Esophagus muscularis mucosa (tissue), 4 donors: ENCODE data around the gene ZFR. TPM values are rescaled to one million over a fixed set of nuclear protein-coding genes. Genes with fewer than 3 reads are reported as not detected.
"Not testable (repeated sequence)": the region's sequence is repeated elsewhere in the genome, so short reads cannot be mapped to it uniquely, and the experiment has no call there.

Experiments used
- DNase-seq: peaks from one replicate; pipeline ENCODE4 v3.0.0-alpha.2; 2017; ENCODE audit errors: extremely low spot score
- H3K27ac ChIP-seq, 4 donors: fragments of 200-600 bp; sonication (generic); replicated peaks in 1 of 4; 1 replicate in 3 of 4; 2 replicates in 1 of 4; pipeline ENCODE4 v1.5.1; 2016 to 2019; ENCODE audit warnings: mild to moderate bottlenecking in 1 of 4
- H3K27me3 ChIP-seq, 4 donors: fragments of 200-600 bp; sonication (generic); one replicate each; pipeline versions ENCODE4 v1.5.1 to v1.6.0; 2016 to 2019
- H3K36me3 ChIP-seq, 4 donors: fragments of 200-600 bp; sonication (generic); one replicate each; pipeline ENCODE4 v1.5.1; 2016 to 2019
- H3K4me1 ChIP-seq, 4 donors: fragments of 200-600 bp; sonication (generic); one replicate each; pipeline ENCODE4 v1.5.1; 2016 to 2019
- H3K4me3 ChIP-seq, 4 donors: fragments of 200-600 bp; sonication (generic); 1 replicate in 2 of 4; 2 replicates in 2 of 4; pipeline ENCODE4 v1.5.1; 2016 to 2019; ENCODE audit warnings: mild to moderate bottlenecking in 4 of 4, moderate library complexity in 1 of 4
- H3K9me3 ChIP-seq, 4 donors: fragments of 200-600 bp; sonication (generic); 1 replicate in 3 of 4; 2 replicates in 1 of 4; pipeline ENCODE4 v1.5.1; 2016 to 2019
- EP300 ChIP-seq: sonication (generic); formaldehyde crosslinking; IDR thresholded peaks from one replicate; pipeline ENCODE4 v1.6.1; 2017; ENCODE audit warnings: antibody characterized with exemption
- POLR2A ChIP-seq: fragments of 450-650 bp; IDR thresholded peaks from one replicate; pipeline ENCODE4 v1.6.1; 2017; ENCODE audit warnings: antibody characterized with exemption, moderate library complexity, mild to moderate bottlenecking, low read depth
- POLR2AphosphoS5 ChIP-seq, 2 donors: sonication (generic); formaldehyde crosslinking; IDR thresholded peaks; one replicate each; pipeline ENCODE4 v1.6.1; 2017; ENCODE audit warnings: antibody characterized with exemption in 2 of 2
- WGBS: methylation state at CpG from one replicate; pipeline ENCODE4 v1.1.5; 2018; 5-methylcytosine and 5-hydroxymethylcytosine counted together
- intact Hi-C: fragments of 100-400 bp; cut with DNase I; formaldehyde crosslinking; loops from one replicate; pipeline ENCODE4 v1.15.1; 2023
- total RNA-seq, 4 donors: library from RNA; depleted of rRNA; stranded (reverse); fragments of >200 nt; gene quantifications; one replicate each; pipeline versions ENCODE4 v1.1.0 to v1.2.1, GENCODE V29; 2016
- TF ChIP-seq, protein P1 (sequence below), 3 experiments: fragments of 200-600 bp in 2 of 3; fragments of 450-650 bp in 1 of 3; sonication (generic) in 2 of 3; IDR thresholded peaks; one replicate each; pipeline ENCODE4 v1.5.1; 2017 to 2019; ENCODE audit warnings: antibody characterized with exemption in 3 of 3, mild to moderate bottlenecking in 2 of 3, moderate library complexity in 1 of 3

The ZFR gene
- total RNA-seq, 4 donors from 2014 or later = 83.2 to 106 (median 92.4) TPM

DNA sequence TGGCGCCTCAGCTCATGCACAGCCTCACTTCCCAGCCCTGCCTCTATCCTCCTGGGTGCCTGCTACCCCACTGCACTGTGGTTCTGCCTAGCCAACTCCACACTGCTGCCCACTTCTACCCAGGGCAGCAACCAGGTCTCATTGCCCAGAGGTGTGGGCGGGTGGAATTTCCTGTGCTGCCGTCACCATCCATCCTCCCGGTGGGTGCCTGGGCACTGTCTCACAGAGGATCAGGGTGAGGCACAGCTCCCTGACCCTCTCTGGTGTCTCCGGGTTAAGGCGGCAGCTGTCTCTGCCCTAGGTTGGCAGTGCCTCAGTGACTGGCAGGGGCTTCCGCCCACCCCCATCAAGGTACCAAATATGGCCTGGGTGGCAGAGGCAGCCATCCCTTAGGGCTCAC lies 127.5 kb downstream of the ZFR start:
- 92% methylated on average over 2 of the region's 7 CpGs for WGBS
- intact Hi-C loops = loop anchor here (10.0 kb wide), 1 partner anchor 222 kb away; no protein-coding TSS in a partner anchor

DNA sequence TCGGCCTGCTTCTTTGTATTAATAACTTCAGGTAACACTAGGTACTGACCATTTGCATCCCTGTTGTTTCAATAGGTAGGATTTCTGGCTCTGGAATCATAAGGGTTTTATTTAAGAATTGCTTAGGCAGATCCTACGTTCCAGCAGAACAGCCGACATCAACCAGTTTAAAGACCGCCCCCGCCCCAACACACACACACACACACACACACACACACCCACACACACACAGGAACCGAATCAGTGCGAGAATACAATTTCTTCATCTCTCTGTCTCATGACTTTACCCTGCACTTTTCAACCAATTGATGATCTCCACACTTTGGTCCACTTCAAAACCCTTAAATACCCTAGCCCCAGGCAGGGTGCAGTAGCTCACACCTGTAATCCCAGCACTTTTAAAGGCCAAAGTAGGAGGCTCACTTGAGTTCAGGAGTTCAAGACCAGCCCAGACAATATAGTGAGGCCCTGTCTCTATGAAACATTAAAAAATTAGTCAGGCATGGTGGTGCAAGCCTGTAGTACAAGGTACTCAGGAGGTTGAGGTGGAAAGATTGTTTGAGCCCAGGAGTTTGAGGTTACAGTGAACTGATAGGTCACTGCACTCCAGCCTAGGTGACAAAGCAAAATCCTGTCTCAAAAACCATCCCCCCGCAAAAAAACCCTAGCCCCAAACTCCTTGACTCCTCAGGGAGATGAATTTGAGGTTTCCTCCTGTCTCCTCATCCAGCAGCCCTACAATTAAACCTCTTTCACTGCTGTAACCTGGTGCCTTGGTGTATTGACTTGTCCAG lies 129.1 kb downstream of the ZFR start:
- Histone ChIP-seq H3K4me3 (no peak overlapping the region), H3K4me1 (peaks cover 16 to 25% (median 23%) of the 10 kb centered on the region in 4 donors), H3K9me3 (no peaks in the 10 kb centered on the region), H3K27me3 (no peaks in the 10 kb centered on the region), H3K27ac (no peak overlapping the region), H3K36me3 (no peaks in the 10 kb centered on the region)
- TF ChIP-seq, protein P1, sequence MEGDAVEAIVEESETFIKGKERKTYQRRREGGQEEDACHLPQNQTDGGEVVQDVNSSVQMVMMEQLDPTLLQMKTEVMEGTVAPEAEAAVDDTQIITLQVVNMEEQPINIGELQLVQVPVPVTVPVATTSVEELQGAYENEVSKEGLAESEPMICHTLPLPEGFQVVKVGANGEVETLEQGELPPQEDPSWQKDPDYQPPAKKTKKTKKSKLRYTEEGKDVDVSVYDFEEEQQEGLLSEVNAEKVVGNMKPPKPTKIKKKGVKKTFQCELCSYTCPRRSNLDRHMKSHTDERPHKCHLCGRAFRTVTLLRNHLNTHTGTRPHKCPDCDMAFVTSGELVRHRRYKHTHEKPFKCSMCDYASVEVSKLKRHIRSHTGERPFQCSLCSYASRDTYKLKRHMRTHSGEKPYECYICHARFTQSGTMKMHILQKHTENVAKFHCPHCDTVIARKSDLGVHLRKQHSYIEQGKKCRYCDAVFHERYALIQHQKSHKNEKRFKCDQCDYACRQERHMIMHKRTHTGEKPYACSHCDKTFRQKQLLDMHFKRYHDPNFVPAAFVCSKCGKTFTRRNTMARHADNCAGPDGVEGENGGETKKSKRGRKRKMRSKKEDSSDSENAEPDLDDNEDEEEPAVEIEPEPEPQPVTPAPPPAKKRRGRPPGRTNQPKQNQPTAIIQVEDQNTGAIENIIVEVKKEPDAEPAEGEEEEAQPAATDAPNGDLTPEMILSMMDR (IDR thresholded peaks at IDR 0.05) = no peak
- TF ChIP-seq EP300 (no peak), POLR2AphosphoS5 (IDR thresholded peaks at IDR 0.05) (no peak), POLR2A (no peak)
- WGBS = 82% methylated on average over 8 of the region's 8 CpGs
- peak; percentile 79 for DNase-seq
- intact Hi-C loops = loop anchor here (10.0 kb wide), 1 partner anchor 221 kb away; no protein-coding TSS in a partner anchor

More for the DNA sequence above, 127.5 kb downstream of the ZFR start:
- peaks cover 3 to 9% (median 6%) of the 10 kb centered on the region in 4 donors for H3K4me1 ChIP-seq
- H3K36me3 ChIP-seq = no peaks in the 10 kb centered on the region
- peak; percentile 77 for DNase-seq
- H3K27me3 ChIP-seq = no peaks in the 10 kb centered on the region
- no peak overlapping the region for H3K27ac ChIP-seq
- TF ChIP-seq, protein P1 (IDR thresholded peaks at IDR 0.05) = no peak
- no peak for TF ChIP-seq POLR2AphosphoS5 (IDR thresholded peaks at IDR 0.05)
- H3K4me3 ChIP-seq = no peak overlapping the region
- no peaks in the 10 kb centered on the region for H3K9me3 ChIP-seq

DNA sequence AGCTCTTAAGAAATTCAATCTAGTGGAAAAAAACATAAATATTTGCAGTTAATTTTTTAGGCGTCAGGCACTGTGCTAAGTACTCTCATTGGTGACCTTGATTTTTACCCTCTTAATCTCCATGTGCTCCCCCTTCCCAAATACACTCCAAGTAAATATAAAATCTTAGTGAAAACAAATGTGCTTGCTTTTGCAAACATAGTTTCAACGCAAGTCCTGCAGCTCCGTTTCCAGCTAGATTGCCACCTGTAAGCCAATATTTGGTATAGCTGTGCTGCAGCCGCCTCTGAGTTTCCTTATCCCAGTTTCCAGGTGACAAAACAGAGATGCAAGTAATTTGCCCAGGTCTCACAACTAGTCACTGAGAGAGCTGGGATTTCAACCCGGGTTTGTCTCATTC lies 129.9 kb downstream of the ZFR start:
- peak; percentile 66 for DNase-seq
- peaks cover 23 to 32% (median 30%) of the 10 kb centered on the region in 4 donors for H3K4me1 ChIP-seq
- no peak overlapping the region for H3K27ac ChIP-seq
- H3K27me3 ChIP-seq = no peaks in the 10 kb centered on the region
- TF ChIP-seq POLR2A = no peak
- TF ChIP-seq, protein P1 (IDR thresholded peaks at IDR 0.05) = no peak
- TF ChIP-seq EP300 = no peak
- TF ChIP-seq POLR2AphosphoS5 (IDR thresholded peaks at IDR 0.05) = no peak
- no peak overlapping the region for H3K4me3 ChIP-seq
- H3K36me3 ChIP-seq = no peaks in the 10 kb centered on the region
- no peaks in the 10 kb centered on the region for H3K9me3 ChIP-seq
- WGBS = 85% methylated on average over 5 of the region's 5 CpGs
- intact Hi-C loops = loop anchor here (5.0 to 10.0 kb wide), 3 partner anchors 82 to 220 kb away; partner anchors contain the start of gene GOLPH3

DNA sequence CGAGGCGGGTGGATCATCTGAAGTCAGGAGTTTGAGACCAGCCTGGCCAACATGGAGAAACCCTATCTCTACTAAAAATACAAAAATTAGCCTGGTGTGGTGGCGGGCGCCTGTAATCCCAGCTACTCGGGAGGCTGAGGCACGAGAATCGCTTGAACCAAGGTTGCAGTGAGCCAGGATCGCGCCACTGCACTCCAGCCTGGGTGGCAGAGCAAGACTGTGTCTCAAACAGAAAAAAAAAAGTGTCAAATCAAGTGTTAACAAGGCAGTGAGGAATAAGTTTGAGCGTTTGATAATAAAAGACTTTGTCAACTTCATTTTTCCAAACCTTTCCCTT lies 130.4 kb downstream of the ZFR start:
- DNase-seq, H3K9me3 ChIP-seq, H3K27me3 ChIP-seq, H3K36me3 ChIP-seq, H3K27ac ChIP-seq, H3K4me3 ChIP-seq: not testable (repeated sequence)
- intact Hi-C loops = loop anchor here (5.0 to 10.0 kb wide), 3 partner anchors 82 to 219 kb away; partner anchors contain the start of gene GOLPH3
- peaks cover 29 to 38% (median 35%) of the 10 kb centered on the region in 4 donors for H3K4me1 ChIP-seq
- WGBS = 89% methylated on average over 10 of the region's 10 CpGs

DNA sequence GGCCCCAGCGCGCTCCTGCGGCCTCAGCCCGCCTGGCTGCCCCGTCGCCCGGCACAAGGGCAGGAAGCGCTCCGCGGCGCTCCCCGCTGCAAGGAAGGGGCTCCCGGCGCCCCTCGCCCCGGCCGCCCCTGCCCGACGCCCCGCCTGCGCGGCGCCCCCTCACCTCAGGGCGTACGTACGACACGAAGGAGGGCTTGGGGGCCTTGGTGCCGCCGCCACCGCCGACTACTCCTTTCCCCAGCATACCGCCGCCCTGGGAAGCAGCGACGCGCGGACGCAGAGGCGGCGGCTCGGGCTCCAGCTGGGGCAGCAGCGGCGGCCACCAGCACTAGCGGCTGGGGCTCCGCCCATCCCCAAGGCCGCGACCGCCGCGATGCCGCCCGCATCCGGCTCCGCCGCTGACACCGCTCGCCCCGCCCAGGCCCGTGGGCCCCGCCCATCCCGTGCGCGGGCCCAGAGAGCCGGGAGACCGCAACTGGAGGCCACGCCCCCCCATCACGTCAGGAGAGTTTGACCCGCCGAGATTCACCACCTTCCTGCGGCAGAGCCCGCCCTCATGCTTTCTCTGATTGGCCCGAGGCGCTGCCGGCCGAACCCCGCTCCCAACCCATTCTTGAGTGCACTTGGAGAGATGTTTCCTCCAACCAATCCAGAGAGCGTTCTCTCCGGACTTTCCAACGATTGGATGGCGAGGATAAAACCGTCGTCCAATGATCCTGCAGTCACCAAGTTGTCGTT lies 131.8 kb downstream of the ZFR start, which contains the start of gene MTMR12:
Gene MTMR12 (minus strand): TSS at position 345 of the 738 bp plus-strand sequence. CDS start 101 bp downstream, at position 244.
- H3K9me3 ChIP-seq = no peaks in the 10 kb centered on the region
- peak within 1 kb of the TSS; percentile 94 to 100 (median 99) for H3K27ac ChIP-seq
- peaks cover 42 to 51% (median 49%) of the 10 kb centered on the region in 4 donors for H3K4me1 ChIP-seq
- under 1% methylated on average over 20 of the region's 83 CpGs for WGBS
- intact Hi-C loops = loop anchor here (5.0 to 10.0 kb wide), 3 partner anchors 80 to 218 kb away; partner anchors contain the start of gene GOLPH3
- peak within 1 kb of the TSS; percentile 61 to 99 (median 96) for H3K4me3 ChIP-seq
- DNase-seq = peak; percentile 100
- TF ChIP-seq POLR2A (peak; percentile 68), POLR2AphosphoS5 (IDR thresholded peaks at IDR 0.05) (peak; percentile 79 to 94), EP300 (no peak)
- H3K27me3 ChIP-seq = no peaks in the 10 kb centered on the region
- H3K36me3 ChIP-seq = no peaks in the 10 kb centered on the region
